PC-9 (cell line): ENCODE measurements around the gene CRYGS.
"Not testable (repeated sequence)": the region's sequence is repeated elsewhere in the genome, so short reads cannot be mapped to it uniquely, and the experiment has no call there.

Experiments used
- CTCF ChIP-seq: fragments of 200-600 bp; sonication (generic); conservative IDR thresholded peaks from 2 replicates; pipeline ENCODE4 v1.6.1; 2017; ENCODE audit warnings: mixed run types, antibody characterized with exemption, mild to moderate bottlenecking, moderate library complexity
- EZH2 ChIP-seq: fragments of 200-600 bp; sonication (generic); IDR thresholded peaks from 2 replicates; pipeline ENCODE4 v1.8.0; 2017; ENCODE audit warnings: antibody characterized with exemption, low read depth

DNA sequence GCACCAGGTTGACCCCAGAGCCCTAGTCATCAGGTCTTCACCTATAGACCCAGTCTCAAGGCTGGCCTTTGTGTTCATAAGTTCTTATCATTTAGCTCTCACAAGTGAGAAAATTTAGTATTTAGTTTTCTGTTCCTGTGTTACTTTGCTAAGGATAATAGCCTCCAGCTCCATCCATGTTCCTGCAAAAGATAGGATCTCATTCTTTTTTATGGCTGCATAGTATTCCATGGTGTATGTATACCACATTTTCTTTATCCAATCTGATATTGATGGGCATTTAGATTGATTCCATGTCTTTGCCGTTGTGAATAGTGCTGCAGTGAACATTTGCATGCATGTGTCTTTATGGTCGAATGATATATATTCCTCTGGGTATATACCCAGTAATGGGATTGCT lies 46.2 kb downstream of the CRYGS start:
- TF ChIP-seq CTCF, EZH2: not testable (repeated sequence)
